HepG2 (cell line): ENCODE data around the gene PDGFB. TPM values are rescaled to one million over a fixed set of nuclear protein-coding genes. Genes with fewer than 3 reads are reported as not detected.
A peak's percentile ranks its signal among the peaks of the same experiment; 100 is the strongest.

Experiments
- ATAC-seq: fragments of 200-7000 bp; cut with Tn5 transposase; 3 replicates; pipeline ENCODE4 v1.9.1; 2020; ENCODE audit warnings: mild to moderate bottlenecking, moderate library complexity
- BruUV-seq: library from RNA; stranded (reverse); fragments of 400-500 nt; replicated peaks from 2 replicates; lab custom pipeline; 2021; lab: Mats Ljungman, UMichigan
- CTCF ChIA-PET: fragments of 300-600 bp; formaldehyde crosslinking; extraction: SDS; loops from one replicate; lab custom pipeline; 2021; ENCODE audit warnings: low total read pairs, inconsistent platforms, low intra/inter-chr PET ratio; lab: Yijun Ruan, JAX
- POLR2A ChIA-PET: fragments of 350-600 bp; sonication (Branson Sonifier 250); formaldehyde crosslinking; loops from one replicate; lab custom pipeline; 2020; ENCODE audit warnings: antibody characterized with exemption, inconsistent platforms; lab: Yijun Ruan, JAX
- DNase-seq: peaks from one replicate; pipeline ENCODE4 v3.0.0-alpha.2; 2015; ENCODE audit warnings: low spot score
- FAIRE-seq: peaks from 3 replicates; lab custom pipeline; 2011; peaks lifted over from hg19 to GRCh38; lab: Jason Lieb, UNC
- H2AFZ ChIP-seq: one replicate; pipeline ENCODE4 v1.6.1; 2011; ENCODE audit warnings: low read length, inconsistent platforms
- H3K27ac ChIP-seq: fragments of 300-600 bp; 3 replicates; pipeline ENCODE4 v1.8.0; 2011; ENCODE audit warnings: mixed run types, mild to moderate bottlenecking, mixed read lengths, low read length, inconsistent platforms; ENCODE audit not compliant: insufficient read depth; ENCODE audit errors: extremely low read length
- H3K27me3 ChIP-seq, 2 experiments: fragments of 200-600 bp in 1 of 2; 2 replicates in 1 of 2; 3 replicates in 1 of 2; pipeline versions ENCODE4 v1.6.0 to v1.8.0; 2011; ENCODE audit warnings: low read length in 2 of 2, mild to moderate bottlenecking in 2 of 2, moderate library complexity in 2 of 2, inconsistent platforms in 1 of 2; ENCODE audit not compliant: insufficient read depth in 2 of 2, control insufficient read depth in 1 of 2
- H3K36me3 ChIP-seq, 2 experiments: fragments of 200-600 bp in 1 of 2; replicated peaks in 1 of 2; 2 replicates in 1 of 2; 3 replicates in 1 of 2; pipeline versions ENCODE4 v1.5.1 to v1.8.0; 2011; ENCODE audit warnings: low read length in 2 of 2, inconsistent platforms in 1 of 2; ENCODE audit not compliant: insufficient read depth in 2 of 2, control insufficient read depth in 1 of 2
- H3K4me1 ChIP-seq: 2 replicates; pipeline ENCODE4 v1.5.1; 2012; ENCODE audit warnings: low read length, inconsistent platforms; ENCODE audit not compliant: insufficient read depth
- H3K4me2 ChIP-seq: 2 replicates; pipeline ENCODE4 v1.6.0; 2011; ENCODE audit warnings: low read depth, low read length, inconsistent platforms
- H3K4me3 ChIP-seq, 3 experiments: fragments of 200-600 bp in 1 of 3; sonication (generic), shearing (Covaris generic) in 1 of 3; replicated peaks in 1 of 3; 2 replicates each; pipeline ENCODE4 v1.5.1; 2011 to 2016; ENCODE audit warnings: low read length in 3 of 3, inconsistent platforms in 2 of 3, low read depth in 2 of 3, mild to moderate bottlenecking in 2 of 3, control low read depth in 1 of 3, mixed read lengths in 1 of 3; ENCODE audit not compliant: insufficient read depth in 1 of 3
- H3K79me2 ChIP-seq: one replicate; pipeline ENCODE4 v1.6.1; 2011; ENCODE audit warnings: low read length, inconsistent platforms; ENCODE audit not compliant: insufficient read depth
- H3K9ac ChIP-seq: 2 replicates; pipeline ENCODE4 v1.6.0; 2011; ENCODE audit warnings: mild to moderate bottlenecking, low read depth, low read length, inconsistent platforms; ENCODE audit not compliant: insufficient read depth
- H3K9me3 ChIP-seq: 2 replicates; pipeline ENCODE4 v1.5.1; 2012; ENCODE audit warnings: mild to moderate bottlenecking, low read length
- H4K20me1 ChIP-seq: 2 replicates; pipeline ENCODE4 v1.6.0; 2011; ENCODE audit warnings: inconsistent platforms, mild to moderate bottlenecking, low read length, moderate library complexity; ENCODE audit not compliant: insufficient read depth
- CERS6 ChIP-seq: sonication (generic); formaldehyde crosslinking; IDR thresholded peaks from 2 replicates; pipeline ENCODE4 v1.5.0; 2020; ENCODE audit warnings: missing genetic modification reagents
- DDIT3 ChIP-seq: sonication (generic); formaldehyde crosslinking; IDR thresholded peaks from 2 replicates; pipeline ENCODE4 v1.4.0; 2020; ENCODE audit warnings: mild to moderate bottlenecking, missing genetic modification reagents
- KDM2A ChIP-seq: sonication (generic); formaldehyde crosslinking; IDR thresholded peaks from 2 replicates; pipeline ENCODE4 v1.4.0; 2020; ENCODE audit warnings: low read depth, missing genetic modification reagents, borderline replicate concordance
- SP4 ChIP-seq: sonication (generic); formaldehyde crosslinking; IDR thresholded peaks from 2 replicates; pipeline ENCODE4 v1.8.1; 2023; ENCODE audit warnings: mild to moderate bottlenecking, missing genetic modification reagents
- SSRP1 ChIP-seq: IDR thresholded peaks from 2 replicates; pipeline ENCODE4 v1.6.1; 2016; ENCODE audit warnings: control low read depth
- WIZ ChIP-seq: sonication (generic); formaldehyde crosslinking; IDR thresholded peaks from 2 replicates; pipeline ENCODE4 v1.5.1; 2020; ENCODE audit warnings: mild to moderate bottlenecking, missing genetic modification reagents
- ZBTB25 ChIP-seq: IDR thresholded peaks from 2 replicates; pipeline ENCODE4 v1.6.1; 2018; ENCODE audit warnings: missing genetic modification reagents
- ZNF281 ChIP-seq: sonication (generic); formaldehyde crosslinking; IDR thresholded peaks from 2 replicates; pipeline ENCODE4 v1.4.0; 2020; ENCODE audit warnings: missing genetic modification reagents, borderline replicate concordance
- ZXDC ChIP-seq: sonication (generic); formaldehyde crosslinking; IDR thresholded peaks from 2 replicates; pipeline ENCODE4 v1.5.0; 2020; ENCODE audit warnings: mild to moderate bottlenecking, missing genetic modification reagents
- WGBS: methylation state at CpG from one replicate; pipeline ENCODE4 v1.1.6; 2017; ENCODE audit warnings: low lambda C conversion rate; 5-methylcytosine and 5-hydroxymethylcytosine counted together
- in situ Hi-C: cut with HindIII; loops from 2 replicates; pipeline ENCODE4 v1.10.0; 2017; ENCODE audit warnings: low pct_unique_long_range_greater_than_20kb; ENCODE audit not compliant: extremely low pct_ligation_motif_present
- intact Hi-C: fragments of 100-400 bp; cut with micrococcal nuclease; formaldehyde crosslinking; loops from one replicate; pipeline ENCODE4 v1.10.0; 2022; ENCODE audit not compliant: unreplicated experiment
- polyA plus RNA-seq, 8 experiments: library from polyadenylated mRNA; depleted of rRNA in 3 of 8; stranded (reverse) in 7 of 8; unstranded in 1 of 8; fragments of >200 nt; fragmentation: Illumina TruSeq in 4 of 8; extraction: Trizol in 4 of 8; gene quantifications; 2 replicates each; pipeline versions ENCODE4 v1.2.1 to v1.2.3, GENCODE V29; 2011 to 2016; ENCODE audit warnings: low read depth in 4 of 8, missing spikeins in 1 of 8, mixed read lengths in 1 of 8; ENCODE audit not compliant: insufficient read depth in 1 of 8
- total RNA-seq, 5 experiments: library from RNA; depleted of rRNA; stranded (reverse); fragments of >200 nt; fragmentation: Illumina TruSeq; extraction: Trizol; gene quantifications; 2 replicates each; pipeline ENCODE4 v1.2.3, GENCODE V29; 2016; ENCODE audit warnings: low read depth in 1 of 5

The PDGFB gene
- total and polyA plus RNA-seq, 2 of the 13 experiments (the other 11 are each of a cell fraction or from before 2014, with no cell fraction given), result 1.4 to 10.1 TPM

- Histone ChIP-seq H3K9ac (no peak overlapping the region), H3K27ac (no peak overlapping the region), H3K36me3 (no peaks in the 10 kb centered on the region), H2AFZ (no peak overlapping the region), H3K79me2 (no peaks in the 10 kb centered on the region), H3K4me1 (peaks cover 71% of the 10 kb centered on the region), H3K4me2 (no peak overlapping the region), H4K20me1 (peaks cover 3% of the 10 kb centered on the region; the same call in 1 of the 2 replicates)
- FAIRE-seq (no peak), DNase-seq (no peak)
- 23% methylated on average over 3 of the region's 8 CpGs for WGBS
- CTCF ChIA-PET, result no interaction called here
- no TSS peak for BruUV-seq
- in situ Hi-C loops, result no loop called here
- intact Hi-C loops, result no loop called here
- TF ChIP-seq ZNF281 (CRISPR knock-in tag) (no peak), KDM2A (0 out of 2 replicates have a peak, but pooled peaks have one; percentile 7)
- TF ChIP-seq, all 625 proteins: peak for 1
- H3K4me3 ChIP-seq, result no peak overlapping the region
- POLR2A ChIA-PET, result no interaction called here
- no peaks in the 10 kb centered on the region for H3K9me3 ChIP-seq
- peaks cover 3 to 28% of the 10 kb centered on the region in 2 experiments; a peak in 2 of 5 replicates for H3K27me3 ChIP-seq
- no peak for ATAC-seq
These were observed 5.3 kb upstream of the PDGFB start for GRCh38 chr22:39250131-39250530.

- Histone ChIP-seq H3K9me3 (no peaks in the 10 kb centered on the region), H4K20me1 (peaks cover 3% of the 10 kb centered on the region; the same call in 1 of the 2 replicates), H2AFZ (no peak overlapping the region), H3K4me1 (peaks cover 64% of the 10 kb centered on the region), H3K36me3 (no peaks in the 10 kb centered on the region), H3K4me3 (no peak overlapping the region), H3K4me2 (no peak overlapping the region), H3K27me3 (peaks cover 3 to 19% of the 10 kb centered on the region in 2 experiments; a peak in 2 of 5 replicates), H3K9ac (no peak overlapping the region), H3K79me2 (no peaks in the 10 kb centered on the region), H3K27ac (no peak overlapping the region)
- CTCF ChIA-PET, result no interaction called here
- ATAC-seq, result no peak
- intact Hi-C loops (loop anchor here (10.0 kb wide), 1 partner anchor 74 kb away; no protein-coding TSS in a partner anchor), in situ Hi-C loops (no loop called here)
- POLR2A ChIA-PET, result no interaction called here
- BruUV-seq, result no TSS peak
- whole genome bisulfite sequencing, result 77% methylated on average over 12 of the region's 12 CpGs
- DNase-seq, result no peak
- FAIRE-seq, result no peak
- TF ChIP-seq DDIT3 (CRISPR knock-in tag) (no peak), SSRP1 (CRISPR knock-in tag) (no peak), ZBTB25 (CRISPR knock-in tag) (no peak), WIZ (CRISPR knock-in tag) (no peak), SP4 (CRISPR knock-in tag) (no peak), CERS6 (CRISPR knock-in tag) (no peak), ZXDC (CRISPR knock-in tag) (no peak)
These were observed 4.4 kb upstream of the PDGFB start for GRCh38 chr22:39249086-39249704.
